ENCODE measurements around the gene HOXA9.
A peak's percentile ranks its signal among the peaks of the same experiment; 100 is the strongest.

Gene HOXA9

GRCh38 chr7:27129729-27130539 is 35.4 kb downstream of the HOXA9 start (continued):
- TF ChIP-seq REST (tag by site-specific recombination; IDR thresholded peaks at IDR 0.05), result no peak
- no peak for TF ChIP-seq ZNF114 (tag by site-specific recombination; IDR thresholded peaks at IDR 0.05)
- no peak for TF ChIP-seq ZNF239 (tag by site-specific recombination; IDR thresholded peaks at IDR 0.05)
- TF ChIP-seq ZNF202 (tag by site-specific recombination; IDR thresholded peaks at IDR 0.05; ENCODE audit: borderline replicate concordance), result no peak
- no peak for TF ChIP-seq ZNF280C (tag by site-specific recombination; IDR thresholded peaks at IDR 0.05)
- peak; percentile 51; the same call in 1 of the 2 replicates for TF ChIP-seq ZNF660 (tag by site-specific recombination; IDR thresholded peaks at IDR 0.05)
- TF ChIP-seq ZNF596 (tag by site-specific recombination; IDR thresholded peaks at IDR 0.05), result 0 out of 2 replicates have a peak, but pooled peaks have one; percentile 20
- no peak for TF ChIP-seq PRDM1 (tag by site-specific recombination; IDR thresholded peaks at IDR 0.05)
- no peak for TF ChIP-seq TRIM28 (IDR thresholded peaks at IDR 0.05; ENCODE audit: borderline replicate concordance, low read length)
- TF ChIP-seq ZNF23 (tag by site-specific recombination; IDR thresholded peaks at IDR 0.05; ENCODE audit: borderline replicate concordance), result no peak
- TF ChIP-seq ZBTB1 (tag by site-specific recombination; IDR thresholded peaks at IDR 0.05), result no peak
- TF ChIP-seq ZNF350 (tag by site-specific recombination; IDR thresholded peaks at IDR 0.05), result no peak
- peak; percentile 27 for TF ChIP-seq ZBTB26 (tag by site-specific recombination; optimal IDR thresholded peaks at IDR 0.05)
- no peak for TF ChIP-seq ZNF274 (IDR thresholded peaks at IDR 0.05; ENCODE audit: low read length)
- TF ChIP-seq ZNF274 (tag by site-specific recombination; IDR thresholded peaks at IDR 0.05; ENCODE audit: borderline replicate concordance), result no peak
- TF ChIP-seq OVOL3 (tag by site-specific recombination; IDR thresholded peaks at IDR 0.05), result peak; percentile 41
- no peak for TF ChIP-seq ZNF585B (tag by site-specific recombination; IDR thresholded peaks at IDR 0.05)
- TF ChIP-seq ZNF704 (tag by site-specific recombination; IDR thresholded peaks at IDR 0.05), result no peak
- TF ChIP-seq ZNF76 (tag by site-specific recombination; IDR thresholded peaks at IDR 0.05; ENCODE audit: borderline replicate concordance, low read depth), result peak; percentile 80
- TF ChIP-seq ZNF558 (tag by site-specific recombination; IDR thresholded peaks at IDR 0.05), result no peak
- peak; percentile 84 for TF ChIP-seq ZNF335 (tag by site-specific recombination; conservative IDR thresholded peaks at IDR 0.05)
- TF ChIP-seq ZNF670 (tag by site-specific recombination; IDR thresholded peaks at IDR 0.05; ENCODE audit: low read depth), result no peak
- no peak for TF ChIP-seq ZNF658 (tag by site-specific recombination; IDR thresholded peaks at IDR 0.05)
- peak; percentile 96 for TF ChIP-seq ZNF843 (tag by site-specific recombination; IDR thresholded peaks at IDR 0.05)
- no peak for TF ChIP-seq SALL2 (tag by site-specific recombination; IDR thresholded peaks at IDR 0.05; ENCODE audit: borderline replicate concordance)
- TF ChIP-seq ZNF624 (tag by site-specific recombination; IDR thresholded peaks at IDR 0.05), result no peak
- no peak for TF ChIP-seq ZNF664 (tag by site-specific recombination; IDR thresholded peaks at IDR 0.05)
- TF ChIP-seq SP3 (tag by site-specific recombination; IDR thresholded peaks at IDR 0.05), result no peak
- peak; percentile 55; the same call in 1 of the 2 replicates for TF ChIP-seq GLIS1 (tag by site-specific recombination; IDR thresholded peaks at IDR 0.05)
- TF ChIP-seq ZFP41 (tag by site-specific recombination; IDR thresholded peaks at IDR 0.05; ENCODE audit: borderline replicate concordance), result no peak
- TF ChIP-seq ZNF18 (tag by site-specific recombination; IDR thresholded peaks at IDR 0.05), result peak; percentile 47; the same call in 1 of the 2 replicates
- no peak for TF ChIP-seq BCL11A (tag by site-specific recombination; IDR thresholded peaks at IDR 0.05; ENCODE audit: low read depth)
